PC-3 (cell line): ENCODE results near the gene C9orf72. TPM values are rescaled to one million over a fixed set of nuclear protein-coding genes. Genes with fewer than 3 reads are reported as not detected.

Source experiments
- ATAC-seq: fragments of 200-7000 bp; cut with Tn5 transposase; 2 replicates; pipeline ENCODE4 v1.9.1; 2020; ENCODE audit warnings: mild to moderate bottlenecking, moderate library complexity
- BruUV-seq: library from RNA; stranded (reverse); fragments of 400-500 nt; replicated peaks from 2 replicates; lab custom pipeline; 2021; lab: Mats Ljungman, UMichigan
- CTCF ChIA-PET: fragments of 300-600 bp; sonication (Branson Sonifier 250); formaldehyde crosslinking; loops from one replicate; lab custom pipeline; 2022; ENCODE audit warnings: antibody characterized with exemption; lab: Charles Lee
- POLR2A ChIA-PET: fragments of 300-600 bp; sonication (Branson Sonifier 250); formaldehyde crosslinking; loops from one replicate; lab custom pipeline; 2022; ENCODE audit warnings: antibody characterized with exemption; ENCODE audit not compliant: unreplicated experiment; lab: Charles Lee
- DNase-seq: peaks from one replicate; pipeline ENCODE4 v3.0.0-alpha.2; 2015
- H2AFZ ChIP-seq: fragments of 300-600 bp; sonication (generic); 2 replicates; pipeline ENCODE4 v1.6.0; 2016; ENCODE audit warnings: antibody characterized with exemption, low read length
- H3F3A ChIP-seq: fragments of 300-600 bp; sonication (generic); one replicate; pipeline ENCODE4 v1.6.0; 2017; ENCODE audit warnings: antibody characterized with exemption, low read length, control low read depth, mild to moderate bottlenecking; ENCODE audit not compliant: unreplicated experiment
- H3K27ac ChIP-seq: fragments of 300-600 bp; sonication (generic); 2 replicates; pipeline ENCODE4 v1.5.1; 2016; ENCODE audit warnings: mild to moderate bottlenecking, low read length
- H3K27me3 ChIP-seq: fragments of 300-600 bp; sonication (generic); 2 replicates; pipeline ENCODE4 v1.6.1; 2016; ENCODE audit warnings: low read length, mixed read lengths
- H3K36me3 ChIP-seq: fragments of 300-600 bp; sonication (generic); 2 replicates; pipeline ENCODE4 v1.6.1; 2016; ENCODE audit warnings: low read depth, mixed run types, low read length, mixed read lengths
- H3K4me1 ChIP-seq: fragments of 300-600 bp; sonication (generic); 2 replicates; pipeline ENCODE4 v1.5.1; 2016; ENCODE audit warnings: low read length; ENCODE audit not compliant: insufficient read depth
- H3K4me2 ChIP-seq: fragments of 300-600 bp; sonication (generic); 2 replicates; pipeline ENCODE4 v1.6.0; 2016; ENCODE audit warnings: low read length
- H3K4me3 ChIP-seq: fragments of 300-600 bp; sonication (generic); 2 replicates; pipeline ENCODE4 v1.5.1; 2016; ENCODE audit warnings: mild to moderate bottlenecking, low read length, mixed read lengths
- H3K79me2 ChIP-seq: fragments of 300-600 bp; sonication (generic); 2 replicates; pipeline ENCODE4 v1.6.1; 2017; ENCODE audit warnings: low read length, mixed read lengths
- H3K9ac ChIP-seq: fragments of 300-600 bp; sonication (generic); 2 replicates; pipeline ENCODE4 v1.6.0; 2016; ENCODE audit warnings: mild to moderate bottlenecking, low read length
- H3K9me2 ChIP-seq: fragments of 300-600 bp; sonication (generic); replicated peaks from 2 replicates; pipeline ENCODE4 v1.6.1; 2016; ENCODE audit warnings: mixed run types, low read length, mixed read lengths
- H3K9me3 ChIP-seq: fragments of 300-600 bp; sonication (generic); 2 replicates; pipeline ENCODE4 v1.6.1; 2016; ENCODE audit warnings: low read length, mixed read lengths
- H4K20me1 ChIP-seq: fragments of 300-600 bp; sonication (generic); 2 replicates; pipeline ENCODE4 v1.6.1; 2016; ENCODE audit warnings: low read length, mixed read lengths
- EZH2 ChIP-seq: fragments of 300-600 bp; sonication (generic); IDR thresholded peaks from one replicate; pipeline ENCODE4 v1.6.1; 2017; ENCODE audit warnings: antibody characterized with exemption, mild to moderate bottlenecking, low read length; ENCODE audit not compliant: unreplicated experiment
- EZH2phosphoT487 ChIP-seq: fragments of 300-600 bp; sonication (generic); IDR thresholded peaks from 2 replicates; pipeline ENCODE4 v1.6.1; 2018; ENCODE audit warnings: mild to moderate bottlenecking, antibody characterized with exemption, low read length, borderline replicate concordance
- intact Hi-C: fragments of 100-400 bp; cut with micrococcal nuclease; formaldehyde crosslinking; loops from 2 replicates; pipeline ENCODE4 v1.9.0; 2023
- total RNA-seq: library from RNA; depleted of rRNA; stranded (reverse); fragments of >200 nt; gene quantifications from 2 replicates; pipeline ENCODE4 v1.2.3, GENCODE V29; 2014
- TF ChIP-seq, protein P1 (sequence below): fragments of 300-600 bp; sonication (generic); conservative IDR thresholded peaks from 2 replicates; pipeline ENCODE4 v1.5.1; 2017; ENCODE audit warnings: antibody characterized with exemption, low read depth, mild to moderate bottlenecking, low read length

Gene C9orf72
- total RNA-seq, 1 experiment from 2014 or later, result 10.4 TPM

DNA sequence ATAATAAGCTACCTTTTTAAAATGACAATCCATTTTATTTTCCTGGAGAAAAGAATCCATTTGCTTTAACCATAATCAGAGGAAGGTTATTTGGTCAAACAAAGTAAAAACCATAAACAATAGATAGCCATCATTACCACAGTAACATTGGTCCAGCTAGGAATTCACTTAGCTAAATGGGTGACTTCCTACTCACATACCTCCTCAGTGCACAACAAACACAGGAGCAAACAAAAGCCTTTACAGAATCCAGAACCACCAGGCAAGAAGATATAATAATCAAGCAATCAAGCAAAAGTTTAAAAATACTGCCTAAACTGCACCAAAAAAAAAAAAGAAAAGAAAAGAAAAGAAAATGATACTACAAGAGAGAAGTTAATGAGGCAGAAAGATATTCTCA, 50.1 kb downstream of the C9orf72 start:
- Histone ChIP-seq H3F3A (no peaks in the 10 kb centered on the region), H4K20me1 (no peaks in the 10 kb centered on the region), H3K79me2 (peaks cover 3% of the 10 kb centered on the region; the same call in 1 of the 2 replicates), H2AFZ (no peak overlapping the region), H3K27ac (no peak overlapping the region), H3K4me3 (no peak overlapping the region), H3K4me2 (no peak overlapping the region), H3K9me3 (no peaks in the 10 kb centered on the region), H3K27me3 (no peaks in the 10 kb centered on the region), H3K4me1 (peaks cover 31% of the 10 kb centered on the region), H3K9ac (no peak overlapping the region), H3K9me2 (no peaks in the 10 kb centered on the region), H3K36me3 (no peaks in the 10 kb centered on the region)
- no peak for ATAC-seq
- no peak for DNase-seq
- ChIA-PET CTCF (interaction anchor here (0.5 kb wide), 1 partner anchor 34 kb away, joined by 4 read pairs; no protein-coding TSS in a partner anchor), POLR2A (no interaction called here)
- intact Hi-C loops, result no loop called here
- no TSS peak for BruUV-seq
- TF ChIP-seq, protein P1, sequence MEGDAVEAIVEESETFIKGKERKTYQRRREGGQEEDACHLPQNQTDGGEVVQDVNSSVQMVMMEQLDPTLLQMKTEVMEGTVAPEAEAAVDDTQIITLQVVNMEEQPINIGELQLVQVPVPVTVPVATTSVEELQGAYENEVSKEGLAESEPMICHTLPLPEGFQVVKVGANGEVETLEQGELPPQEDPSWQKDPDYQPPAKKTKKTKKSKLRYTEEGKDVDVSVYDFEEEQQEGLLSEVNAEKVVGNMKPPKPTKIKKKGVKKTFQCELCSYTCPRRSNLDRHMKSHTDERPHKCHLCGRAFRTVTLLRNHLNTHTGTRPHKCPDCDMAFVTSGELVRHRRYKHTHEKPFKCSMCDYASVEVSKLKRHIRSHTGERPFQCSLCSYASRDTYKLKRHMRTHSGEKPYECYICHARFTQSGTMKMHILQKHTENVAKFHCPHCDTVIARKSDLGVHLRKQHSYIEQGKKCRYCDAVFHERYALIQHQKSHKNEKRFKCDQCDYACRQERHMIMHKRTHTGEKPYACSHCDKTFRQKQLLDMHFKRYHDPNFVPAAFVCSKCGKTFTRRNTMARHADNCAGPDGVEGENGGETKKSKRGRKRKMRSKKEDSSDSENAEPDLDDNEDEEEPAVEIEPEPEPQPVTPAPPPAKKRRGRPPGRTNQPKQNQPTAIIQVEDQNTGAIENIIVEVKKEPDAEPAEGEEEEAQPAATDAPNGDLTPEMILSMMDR, result no peak
- TF ChIP-seq EZH2, result no peak
- TF ChIP-seq EZH2phosphoT487, result no peak

DNA sequence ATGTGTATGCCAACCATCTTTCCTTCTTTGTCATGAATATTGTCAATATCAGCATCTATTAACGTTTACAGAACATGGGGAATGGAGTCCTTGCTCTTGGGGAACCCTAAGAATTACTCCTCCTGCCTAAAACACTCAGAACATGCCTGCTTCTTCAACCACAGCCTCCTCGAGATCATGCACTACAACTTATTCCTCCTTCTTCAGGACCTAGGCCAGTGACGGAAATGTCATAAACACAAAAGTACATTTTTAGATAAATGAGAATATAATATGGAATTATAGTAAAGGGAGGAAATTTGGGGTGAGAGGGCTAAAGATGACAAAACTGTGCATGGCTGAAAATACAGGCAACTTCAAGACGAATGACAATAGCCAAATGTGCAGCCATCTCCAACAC, 52.3 kb downstream of the C9orf72 start:
- Histone ChIP-seq H3K9me2 (no peaks in the 10 kb centered on the region), H3K9me3 (no peaks in the 10 kb centered on the region), H3F3A (no peaks in the 10 kb centered on the region), H3K4me2 (no peak overlapping the region), H2AFZ (no peak overlapping the region), H3K36me3 (no peaks in the 10 kb centered on the region), H3K27ac (no peak overlapping the region), H3K27me3 (no peaks in the 10 kb centered on the region), H3K4me1 (peaks cover 25% of the 10 kb centered on the region), H3K9ac (no peak overlapping the region), H4K20me1 (no peaks in the 10 kb centered on the region), H3K79me2 (peaks cover 5% of the 10 kb centered on the region; the same call in 1 of the 2 replicates), H3K4me3 (no peak overlapping the region)
- CTCF ChIA-PET, result no interaction called here
- TF ChIP-seq EZH2phosphoT487 (no peak), EZH2 (no peak)
- TF ChIP-seq, protein P1, result no peak
- no peak for DNase-seq
- no TSS peak for BruUV-seq
- ATAC-seq, result no peak
- intact Hi-C loops, result no loop called here
- POLR2A ChIA-PET, result no interaction called here
